Esophagus muscularis mucosa (tissue), 4 donors: ENCODE measurements around the gene BACE1-AS. TPM values are rescaled to one million over a fixed set of nuclear protein-coding genes. Genes with fewer than 3 reads are reported as not detected.

Experiments used
- DNase-seq: peaks from one replicate; pipeline ENCODE4 v3.0.0-alpha.2; 2017; ENCODE audit errors: extremely low spot score
- H3K27ac ChIP-seq, 4 donors: fragments of 200-600 bp; sonication (generic); replicated peaks in 1 of 4; 1 replicate in 3 of 4; 2 replicates in 1 of 4; pipeline ENCODE4 v1.5.1; 2016 to 2019; ENCODE audit warnings: mild to moderate bottlenecking in 1 of 4
- H3K27me3 ChIP-seq, 4 donors: fragments of 200-600 bp; sonication (generic); one replicate each; pipeline versions ENCODE4 v1.5.1 to v1.6.0; 2016 to 2019
- H3K36me3 ChIP-seq, 4 donors: fragments of 200-600 bp; sonication (generic); one replicate each; pipeline ENCODE4 v1.5.1; 2016 to 2019
- H3K4me1 ChIP-seq, 4 donors: fragments of 200-600 bp; sonication (generic); one replicate each; pipeline ENCODE4 v1.5.1; 2016 to 2019
- H3K4me3 ChIP-seq, 4 donors: fragments of 200-600 bp; sonication (generic); 1 replicate in 2 of 4; 2 replicates in 2 of 4; pipeline ENCODE4 v1.5.1; 2016 to 2019; ENCODE audit warnings: mild to moderate bottlenecking in 4 of 4, moderate library complexity in 1 of 4
- H3K9me3 ChIP-seq, 4 donors: fragments of 200-600 bp; sonication (generic); 1 replicate in 3 of 4; 2 replicates in 1 of 4; pipeline ENCODE4 v1.5.1; 2016 to 2019
- EP300 ChIP-seq: sonication (generic); formaldehyde crosslinking; IDR thresholded peaks from one replicate; pipeline ENCODE4 v1.6.1; 2017; ENCODE audit warnings: antibody characterized with exemption
- POLR2A ChIP-seq: fragments of 450-650 bp; IDR thresholded peaks from one replicate; pipeline ENCODE4 v1.6.1; 2017; ENCODE audit warnings: antibody characterized with exemption, moderate library complexity, mild to moderate bottlenecking, low read depth
- POLR2AphosphoS5 ChIP-seq, 2 donors: sonication (generic); formaldehyde crosslinking; IDR thresholded peaks; one replicate each; pipeline ENCODE4 v1.6.1; 2017; ENCODE audit warnings: antibody characterized with exemption in 2 of 2
- WGBS: methylation state at CpG from one replicate; pipeline ENCODE4 v1.1.5; 2018; 5-methylcytosine and 5-hydroxymethylcytosine counted together
- intact Hi-C: fragments of 100-400 bp; cut with DNase I; formaldehyde crosslinking; loops from one replicate; pipeline ENCODE4 v1.15.1; 2023
- total RNA-seq, 4 donors: library from RNA; depleted of rRNA; stranded (reverse); fragments of >200 nt; gene quantifications; one replicate each; pipeline versions ENCODE4 v1.1.0 to v1.2.1, GENCODE V29; 2016
- TF ChIP-seq, protein P1 (sequence below), 3 experiments: fragments of 200-600 bp in 2 of 3; fragments of 450-650 bp in 1 of 3; sonication (generic) in 2 of 3; IDR thresholded peaks; one replicate each; pipeline ENCODE4 v1.5.1; 2017 to 2019; ENCODE audit warnings: antibody characterized with exemption in 3 of 3, mild to moderate bottlenecking in 2 of 3, moderate library complexity in 1 of 3

BACE1-AS gene
- total RNA-seq, 4 donors from 2014 or later: 7.5 to 13.2 (median 11.1) TPM

DNA sequence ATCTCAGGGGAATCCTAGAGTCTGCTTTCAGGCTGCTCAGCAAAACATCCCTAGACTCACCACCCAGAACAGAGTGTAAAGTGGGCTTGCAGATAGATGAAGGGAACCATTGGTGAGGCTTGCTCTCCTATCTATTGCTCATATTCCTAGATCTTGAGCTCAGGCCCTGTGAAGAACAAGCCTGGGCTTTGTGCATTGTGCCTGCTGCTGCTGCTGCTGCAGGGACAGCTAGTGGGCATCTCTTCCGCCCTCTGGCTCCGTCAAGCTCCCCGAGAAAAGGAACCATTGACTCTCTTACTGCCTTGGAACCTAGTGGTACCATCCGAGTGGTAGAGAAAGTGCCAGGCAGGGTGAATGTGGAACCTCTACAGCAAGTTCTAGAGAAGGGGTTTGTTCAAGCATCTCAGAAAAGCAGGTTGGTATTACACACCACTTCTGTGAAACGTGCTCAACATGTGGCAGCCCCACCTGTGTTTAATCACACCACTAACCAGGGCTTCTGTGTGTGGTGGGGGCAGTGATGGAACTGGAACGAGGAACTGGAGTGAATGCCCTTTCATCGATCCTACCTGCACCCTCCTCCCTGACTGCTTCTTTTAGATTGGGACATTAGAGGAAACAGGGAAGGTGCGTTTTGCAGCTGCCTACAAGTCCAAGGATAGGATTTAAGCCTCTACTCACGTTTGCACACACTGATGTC is 4.4 kb downstream of the BACE1-AS start:
- H3K36me3 ChIP-seq: peaks cover 2 to 59% (median 38%) of the 10 kb centered on the region in 4 donors
- H3K4me1 ChIP-seq: peaks cover 13 to 17% (median 15%) of the 10 kb centered on the region in 4 donors
- intact Hi-C loops: no loop called here
- WGBS: 86% methylated on average over 9 of the region's 9 CpGs
- no peaks in the 10 kb centered on the region for H3K27me3 ChIP-seq
- no peaks in the 10 kb centered on the region for H3K9me3 ChIP-seq
- no peak overlapping the region for H3K27ac ChIP-seq
- no peak overlapping the region for H3K4me3 ChIP-seq
- DNase-seq: no peak
- TF ChIP-seq POLR2A (no peak), EP300 (no peak), POLR2AphosphoS5 (IDR thresholded peaks at IDR 0.05) (no peak)
- TF ChIP-seq, protein P1, sequence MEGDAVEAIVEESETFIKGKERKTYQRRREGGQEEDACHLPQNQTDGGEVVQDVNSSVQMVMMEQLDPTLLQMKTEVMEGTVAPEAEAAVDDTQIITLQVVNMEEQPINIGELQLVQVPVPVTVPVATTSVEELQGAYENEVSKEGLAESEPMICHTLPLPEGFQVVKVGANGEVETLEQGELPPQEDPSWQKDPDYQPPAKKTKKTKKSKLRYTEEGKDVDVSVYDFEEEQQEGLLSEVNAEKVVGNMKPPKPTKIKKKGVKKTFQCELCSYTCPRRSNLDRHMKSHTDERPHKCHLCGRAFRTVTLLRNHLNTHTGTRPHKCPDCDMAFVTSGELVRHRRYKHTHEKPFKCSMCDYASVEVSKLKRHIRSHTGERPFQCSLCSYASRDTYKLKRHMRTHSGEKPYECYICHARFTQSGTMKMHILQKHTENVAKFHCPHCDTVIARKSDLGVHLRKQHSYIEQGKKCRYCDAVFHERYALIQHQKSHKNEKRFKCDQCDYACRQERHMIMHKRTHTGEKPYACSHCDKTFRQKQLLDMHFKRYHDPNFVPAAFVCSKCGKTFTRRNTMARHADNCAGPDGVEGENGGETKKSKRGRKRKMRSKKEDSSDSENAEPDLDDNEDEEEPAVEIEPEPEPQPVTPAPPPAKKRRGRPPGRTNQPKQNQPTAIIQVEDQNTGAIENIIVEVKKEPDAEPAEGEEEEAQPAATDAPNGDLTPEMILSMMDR (IDR thresholded peaks at IDR 0.05): no peak

DNA sequence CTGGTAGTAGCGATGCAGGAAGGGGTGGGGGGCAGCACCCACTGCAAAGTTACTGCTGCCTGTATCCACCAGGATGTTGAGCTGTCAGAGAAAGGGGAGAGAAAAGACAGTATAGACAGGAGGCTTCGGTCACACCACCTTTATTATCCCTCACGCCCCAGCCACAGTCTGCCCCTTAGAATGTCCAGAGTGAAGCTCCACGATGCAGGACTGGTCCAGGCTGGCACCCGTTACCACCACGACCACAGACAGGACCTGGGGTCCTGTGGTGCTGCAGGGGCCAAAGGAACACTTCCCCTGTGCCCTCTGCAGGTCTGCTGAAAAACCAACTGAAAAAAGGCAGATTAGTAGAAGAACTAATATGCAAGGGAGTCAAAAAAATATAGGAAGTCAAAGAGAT is 5.7 kb downstream of the BACE1-AS start:
- intact Hi-C loops: no loop called here
- no peak overlapping the region for H3K27ac ChIP-seq
- no peaks in the 10 kb centered on the region for H3K27me3 ChIP-seq
- TF ChIP-seq POLR2AphosphoS5 (IDR thresholded peaks at IDR 0.05) (no peak), EP300 (no peak), POLR2A (no peak)
- TF ChIP-seq, protein P1 (IDR thresholded peaks at IDR 0.05): no peak
- DNase-seq: no peak
- WGBS: 89% methylated on average over 6 of the region's 6 CpGs
- no peaks in the 10 kb centered on the region for H3K9me3 ChIP-seq
- peaks cover 18 to 23% (median 19%) of the 10 kb centered on the region in 4 donors for H3K4me1 ChIP-seq
- H3K4me3 ChIP-seq: no peak overlapping the region
- peaks cover 0 to 46% (median 26%) of the 10 kb centered on the region in 4 donors for H3K36me3 ChIP-seq

DNA sequence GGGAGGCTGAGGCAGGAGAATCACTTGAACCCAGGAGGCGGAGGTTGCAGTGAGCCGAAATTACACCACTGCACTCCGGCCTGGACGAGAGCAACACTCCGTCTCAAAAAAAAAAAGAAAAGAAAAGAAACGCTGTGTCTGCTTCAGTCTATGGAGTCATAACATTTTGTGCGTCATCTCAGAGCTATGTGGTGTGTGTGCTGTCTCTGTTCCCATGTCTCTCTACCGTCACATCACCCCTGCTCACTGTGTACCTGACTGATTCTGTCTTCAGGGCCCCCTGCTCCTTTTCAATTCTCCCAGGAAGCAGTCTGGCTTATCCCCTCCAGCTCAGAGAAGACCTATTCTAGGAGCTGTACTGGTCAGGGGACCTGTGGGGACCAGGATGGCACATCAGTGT is 7.0 kb downstream of the BACE1-AS start:
- peaks cover 18 to 23% (median 20%) of the 10 kb centered on the region in 4 donors for H3K4me1 ChIP-seq
- H3K36me3 ChIP-seq: peaks cover 0 to 35% (median 18%) of the 10 kb centered on the region in 4 donors
- intact Hi-C loops: no loop called here
- TF ChIP-seq, protein P1 (IDR thresholded peaks at IDR 0.05): no peak
- TF ChIP-seq POLR2AphosphoS5 (IDR thresholded peaks at IDR 0.05) (no peak), EP300 (no peak), POLR2A (no peak)
- no peaks in the 10 kb centered on the region for H3K9me3 ChIP-seq
- WGBS: 93% methylated on average over 8 of the region's 8 CpGs
- no peak overlapping the region for H3K4me3 ChIP-seq
- H3K27ac ChIP-seq: no peak overlapping the region
- no peaks in the 10 kb centered on the region for H3K27me3 ChIP-seq
- no peak for DNase-seq

DNA sequence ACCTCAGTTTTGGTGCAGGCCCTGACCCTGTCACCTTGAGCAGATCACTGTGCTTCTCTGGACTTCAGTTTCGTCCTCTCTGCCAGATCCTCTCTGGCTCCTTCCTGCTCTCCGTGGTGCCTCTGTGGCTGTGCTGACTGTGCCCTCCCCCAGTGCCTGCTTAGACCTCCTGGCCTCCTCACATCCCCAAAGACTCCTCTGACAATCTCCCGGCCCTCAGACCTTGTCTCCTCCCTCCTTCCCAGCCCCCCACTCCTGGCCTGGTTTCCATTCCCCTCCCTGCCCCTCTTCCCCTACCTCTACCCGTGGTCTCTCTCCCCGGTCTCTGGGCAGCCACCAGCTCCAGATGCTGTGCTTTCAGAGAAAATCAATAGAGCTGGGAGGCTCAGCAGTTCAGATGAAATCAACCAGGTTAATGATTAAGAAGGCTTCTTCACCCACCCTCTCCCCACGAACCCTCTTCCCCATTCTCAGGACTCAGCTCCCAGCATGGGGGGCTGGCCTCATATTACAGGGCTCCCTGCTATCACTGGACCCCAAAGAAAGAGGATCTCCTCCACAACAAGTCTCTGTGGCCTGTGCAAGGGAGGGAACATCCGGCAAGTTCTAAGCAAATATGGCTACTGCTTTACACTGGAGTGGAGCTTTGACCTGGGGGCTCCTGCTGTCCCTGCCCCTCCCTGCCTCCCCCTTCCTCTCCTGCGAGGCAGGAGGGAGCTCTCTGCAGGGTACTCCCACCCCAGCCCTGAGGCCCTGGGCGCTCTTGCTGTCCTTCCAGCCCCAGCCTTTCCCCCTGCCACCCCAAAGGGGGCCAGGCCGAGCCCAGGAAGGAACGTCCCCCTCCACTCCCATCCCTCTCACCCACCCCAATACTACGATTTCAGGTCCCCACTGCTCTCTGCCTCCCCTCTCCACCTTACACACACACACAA is 8.5 kb downstream of the BACE1-AS start:
- WGBS: 60% methylated on average over 12 of the region's 12 CpGs
- TF ChIP-seq POLR2A (no peak), POLR2AphosphoS5 (IDR thresholded peaks at IDR 0.05) (no peak), EP300 (no peak)
- TF ChIP-seq, protein P1 (IDR thresholded peaks at IDR 0.05): no peak
- no peak overlapping the region for H3K27ac ChIP-seq

More for the DNA sequence above, 8.5 kb downstream of the BACE1-AS start:
- intact Hi-C loops: no loop called here
- no peaks in the 10 kb centered on the region for H3K9me3 ChIP-seq
- no peak for DNase-seq
- peak overlapping the region; percentile 24 to 34 (median 30) for H3K4me3 ChIP-seq
- peaks cover 0 to 20% (median 7%) of the 10 kb centered on the region in 4 donors for H3K36me3 ChIP-seq
- H3K27me3 ChIP-seq: no peaks in the 10 kb centered on the region
- peaks cover 18 to 23% (median 20%) of the 10 kb centered on the region in 4 donors for H3K4me1 ChIP-seq
